GM21360 (cell line): ENCODE data around the gene FLNA.
"Not testable (repeated sequence)": the region's sequence is repeated elsewhere in the genome, so short reads cannot be mapped to it uniquely, and the experiment has no call there.

Experiments used
- ATAC-seq: cut with Tn5 transposase; IDR thresholded peaks from one replicate; pipeline ENCODE4 v1.9.1; 2021; ENCODE audit warnings: mild to moderate bottlenecking, moderate library complexity; ENCODE audit not compliant: unreplicated experiment

FLNA gene

DNA sequence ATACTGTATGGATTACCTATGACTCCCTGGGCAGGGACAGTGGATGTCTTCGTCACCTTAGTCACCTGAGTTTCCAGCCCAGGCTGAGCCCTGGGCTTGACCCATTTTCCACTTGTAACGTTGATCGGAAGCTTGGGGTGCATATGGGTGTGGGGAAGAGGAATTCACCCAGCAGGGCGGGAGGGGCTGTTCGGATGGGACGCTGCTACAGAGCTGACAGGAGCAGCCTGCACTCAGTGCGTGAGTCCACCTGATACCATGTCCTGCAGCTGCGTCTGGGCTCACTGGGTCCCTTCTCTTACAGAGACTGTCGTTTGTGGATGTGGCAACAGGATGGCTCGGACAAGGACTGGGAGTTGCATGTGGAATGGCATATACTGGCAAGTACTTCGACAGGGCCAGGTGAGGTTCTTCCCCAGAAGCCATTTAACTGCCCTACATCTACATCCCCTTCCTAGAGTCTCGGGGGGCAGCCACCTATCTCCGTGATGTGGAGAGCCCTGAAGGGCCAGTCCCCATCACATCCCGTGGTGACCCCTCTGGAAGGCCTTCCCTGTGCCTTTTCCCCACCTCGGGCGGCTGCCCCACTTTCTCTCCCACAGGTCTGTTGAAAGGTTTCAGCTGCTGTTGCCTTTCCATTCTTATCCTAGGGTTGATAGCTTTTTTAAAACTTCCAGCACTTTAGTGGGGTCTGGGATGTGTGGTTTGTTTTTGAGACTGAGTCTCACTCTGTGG lies 65.2 kb downstream of the FLNA start:
- no peak for ATAC-seq

DNA sequence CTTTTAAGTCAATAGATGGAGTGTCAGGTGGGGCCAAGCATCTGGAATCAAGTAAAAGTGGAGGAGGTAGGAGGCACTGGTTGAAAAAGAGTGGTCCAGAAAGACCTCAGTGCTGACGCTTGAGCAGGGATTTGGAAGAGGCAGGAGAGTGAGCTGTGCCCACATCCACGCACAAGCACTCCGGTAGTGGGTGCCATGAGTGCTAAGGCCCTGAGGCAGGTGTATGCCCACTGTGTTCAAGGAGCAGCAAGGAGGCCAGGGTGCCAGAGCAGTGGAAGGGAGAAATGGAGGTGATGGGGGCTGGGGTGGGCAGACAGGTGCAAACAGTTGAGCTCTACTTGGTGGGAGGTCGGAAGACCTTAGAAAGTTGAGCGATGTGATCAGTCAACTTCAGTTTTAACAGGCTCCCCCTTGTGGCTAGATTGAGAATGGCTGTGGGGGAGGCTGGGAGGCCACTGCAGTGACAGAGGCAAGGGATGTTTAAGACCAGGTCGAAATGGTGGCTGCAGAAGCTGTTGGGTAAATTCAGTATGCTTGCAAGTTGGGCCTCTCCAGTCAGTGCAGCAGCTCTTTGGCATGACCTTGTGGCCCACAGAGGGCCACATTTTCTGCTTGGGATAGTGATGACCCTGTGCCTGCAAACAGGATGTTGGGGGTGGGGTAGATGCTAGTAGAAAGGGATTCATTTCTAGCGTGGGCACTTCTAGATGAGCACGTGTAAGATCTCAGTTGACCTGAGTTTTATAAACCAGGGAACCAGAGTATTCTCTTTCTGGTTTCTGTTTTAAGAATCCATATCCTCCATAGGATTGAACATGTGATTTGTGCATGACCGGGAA lies 66.1 kb downstream of the FLNA start:
- ATAC-seq = no peak

DNA sequence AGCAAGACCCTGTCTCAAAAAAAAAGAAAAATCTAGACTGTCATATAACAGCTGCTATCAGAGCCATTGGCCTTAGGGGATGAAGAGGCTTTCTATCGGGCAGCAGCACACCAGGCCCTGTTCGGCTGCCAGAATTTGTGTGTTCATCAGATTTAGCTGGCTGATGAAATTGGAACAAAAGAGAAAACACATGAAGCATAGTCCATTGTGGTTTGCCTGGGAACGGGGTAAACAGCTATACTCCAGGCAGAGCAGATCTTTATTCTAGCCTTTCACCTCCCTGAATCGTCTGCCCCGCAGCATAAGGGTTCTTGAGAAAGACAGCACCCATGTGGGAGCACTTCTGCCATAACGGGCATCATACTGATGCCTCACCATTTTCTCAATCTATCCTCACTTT lies 67.2 kb downstream of the FLNA start:
- ATAC-seq = no peak

DNA sequence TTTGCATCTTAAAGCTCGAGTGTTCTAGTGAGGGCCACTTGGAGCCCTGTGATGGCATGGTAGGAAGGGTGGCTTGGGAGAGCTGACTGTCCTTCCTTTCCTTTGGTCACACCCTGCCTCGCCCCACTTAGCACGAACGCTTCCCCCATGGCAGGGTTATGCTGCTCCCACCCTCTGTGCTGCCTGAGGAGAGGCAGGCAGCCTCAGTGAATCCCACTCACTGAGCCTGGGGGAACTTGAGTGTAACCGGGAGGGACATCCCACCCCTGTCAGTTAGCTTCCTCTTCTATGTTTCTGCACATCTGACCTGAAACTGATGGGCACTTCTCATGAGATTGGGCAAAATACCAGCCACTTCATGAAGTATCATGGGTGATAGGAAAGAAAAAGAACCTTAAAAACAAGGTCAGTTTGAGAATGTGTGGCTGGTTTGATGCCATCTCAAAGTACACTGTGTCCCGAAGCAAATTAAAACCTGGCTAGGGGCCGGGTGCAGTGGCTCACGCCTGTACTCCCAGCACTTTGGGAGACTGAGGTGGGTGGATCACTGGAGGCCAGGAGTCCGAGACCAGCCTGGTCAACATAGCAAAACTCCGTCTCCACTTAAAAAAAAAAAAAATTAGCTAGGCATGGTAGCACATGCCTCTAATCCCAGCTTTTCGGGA lies 68.8 kb downstream of the FLNA start:
- no peak for ATAC-seq

DNA sequence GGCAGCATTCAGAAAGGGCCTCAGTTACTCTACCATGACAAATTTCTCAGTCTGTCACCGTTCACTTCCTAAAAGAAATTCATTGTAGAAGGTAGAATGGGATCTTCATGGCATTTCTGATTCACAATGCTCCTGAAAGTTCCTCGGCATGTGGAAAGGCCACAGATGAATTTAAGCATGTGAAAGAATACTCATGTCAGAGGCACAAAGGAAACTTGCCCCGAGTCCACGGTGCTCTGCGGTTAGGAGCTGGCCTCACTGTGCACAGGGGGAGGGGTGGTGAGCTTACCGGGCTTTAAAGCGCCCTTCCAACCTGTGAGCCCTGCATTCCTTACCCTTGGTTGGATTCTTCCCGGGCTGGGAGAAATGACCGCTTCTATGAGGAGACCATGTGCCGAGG lies 69.6 kb downstream of the FLNA start:
- ATAC-seq = no peak

DNA sequence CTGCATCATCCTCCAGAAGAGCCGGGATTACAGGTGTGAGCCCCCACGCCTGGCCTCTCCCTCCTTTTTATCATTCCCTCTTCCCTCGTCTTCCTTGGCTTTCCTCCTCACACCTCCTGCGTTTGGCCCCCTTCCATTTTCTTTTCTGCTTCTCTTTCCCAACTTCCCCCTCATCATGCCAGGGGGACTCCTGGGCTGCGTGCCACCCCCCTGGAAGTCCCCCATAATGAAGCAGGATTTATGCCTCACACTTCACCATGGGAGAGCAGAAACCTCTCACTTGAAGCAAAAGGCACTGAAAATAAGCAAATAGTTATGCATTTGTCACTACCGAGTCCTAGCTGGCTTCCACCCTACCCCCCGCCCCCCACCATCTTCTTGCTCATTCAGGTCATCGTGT lies 71.0 kb downstream of the FLNA start:
- ATAC-seq = no peak

DNA sequence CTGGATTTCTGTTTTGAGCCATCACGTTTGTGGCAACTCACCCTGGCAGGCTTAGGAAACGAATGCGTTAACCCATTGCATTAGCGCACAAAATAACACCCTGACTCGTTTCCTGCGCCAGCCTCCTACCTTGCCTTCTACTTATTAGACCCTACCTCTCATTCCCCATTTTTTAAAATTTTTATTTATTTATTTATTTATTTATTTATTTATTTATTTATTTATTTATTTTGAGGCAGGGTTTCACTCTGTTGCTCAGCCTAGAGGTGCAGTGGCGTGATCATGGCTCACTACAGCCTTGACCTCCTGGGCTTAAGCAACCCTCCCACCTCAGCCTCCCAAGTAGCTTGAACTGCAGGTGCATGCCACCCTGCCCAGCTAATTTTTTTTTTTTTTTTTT lies 71.4 kb downstream of the FLNA start:
- not testable (repeated sequence) for ATAC-seq

GRCh38 chrX:154300816-154301215 lies 73.6 kb downstream of the FLNA start:
- ATAC-seq = no peak
